ENCODE data around the gene ADGRL3.

GRCh38 chr4:62119195-62119594 is 919.1 kb downstream of the ADGRL3 start:
- TF ChIP-seq CTCF (conservative IDR thresholded peaks at IDR 0.05 in 1 of 2, IDR thresholded peaks at IDR 0.05 in 1 of 2; ENCODE audit: low read depth in 1 of 2, low read length in 2 of 2) (no peak), EZH2 (IDR thresholded peaks at IDR 0.05; ENCODE audit: low read length, missing control alignments) (no peak)
